Right lobe of liver (tissue), 4 donors: Measurements from ENCODE around the gene IRF4.

Experiments
- CTCF ChIP-seq, 4 donors: fragments of 200-600 bp in 3 of 4; fragments of 450-650 bp in 1 of 4; IDR thresholded peaks; one replicate each; pipeline versions ENCODE4 v1.5.1 to v1.8.0; 2016 to 2022; ENCODE audit warnings: antibody characterized with exemption in 4 of 4, mild to moderate bottlenecking in 2 of 4
- POLR2A ChIP-seq: fragments of 450-650 bp; IDR thresholded peaks from one replicate; pipeline ENCODE4 v1.6.1; 2017; ENCODE audit warnings: antibody characterized with exemption, mild to moderate bottlenecking
- donor health status: DM: no; HTN: no; CAD: no.
- donor health status: DM: no; HTN: no; CAD: no.
- donor health status: DM: no; HTN: yes; CAD: no.

- TF ChIP-seq POLR2A = no peak
- no peak for TF ChIP-seq CTCF (IDR thresholded peaks at IDR 0.05)
These were observed 5.5 kb downstream of the IRF4 start for GRCh38 chr6:397056-397455.
